HepG2 (cell line): Measurements from ENCODE around the gene TFF1. TPM values are rescaled to one million over a fixed set of nuclear protein-coding genes. Genes with fewer than 3 reads are reported as not detected.
A peak's percentile ranks its signal among the peaks of the same experiment; 100 is the strongest.

Experiments used
- ASH2L ChIP-seq: fragments of 300-600, 200-600 bp; sonication (generic); IDR thresholded peaks from 2 replicates; pipeline ENCODE4 v1.7.0; 2017; ENCODE audit warnings: low read depth, mild to moderate bottlenecking, moderate library complexity, mixed read lengths, low read length; ENCODE audit not compliant: insufficient read length
- ATRX ChIP-seq: sonication (generic); formaldehyde crosslinking; IDR thresholded peaks from 2 replicates; pipeline ENCODE4 v1.4.0; 2020; ENCODE audit warnings: missing genetic modification reagents, borderline replicate concordance
- CBX2 ChIP-seq, 2 experiments: fragments of 200-600 bp in 1 of 2; sonication (generic); formaldehyde crosslinking in 1 of 2; IDR thresholded peaks; 2 replicates each; pipeline versions ENCODE4 v1.7.0 to v1.8.1; 2018 to 2022; ENCODE audit warnings: low read depth in 2 of 2, low read length in 1 of 2, mild to moderate bottlenecking in 1 of 2, missing genetic modification reagents in 1 of 2
- EZH2 ChIP-seq: conservative IDR thresholded peaks from 2 replicates; pipeline ENCODE4 v1.6.1; 2012; ENCODE audit warnings: mild to moderate bottlenecking, low read depth, low read length, moderate library complexity
- HDAC6 ChIP-seq: fragments of 200-600 bp; sonication (generic); IDR thresholded peaks from 2 replicates; pipeline ENCODE4 v1.7.0; 2017; ENCODE audit warnings: mild to moderate bottlenecking, antibody characterized with exemption, low read length, low read depth
- REXO4 ChIP-seq: sonication (generic); formaldehyde crosslinking; IDR thresholded peaks from 2 replicates; pipeline ENCODE4 v1.8.0; 2022; ENCODE audit warnings: missing genetic modification reagents, mild to moderate bottlenecking, borderline replicate concordance
- ZFP90 ChIP-seq: sonication (generic); formaldehyde crosslinking; IDR thresholded peaks from 2 replicates; pipeline ENCODE4 v1.8.0; 2022; ENCODE audit warnings: missing genetic modification reagents, mild to moderate bottlenecking, inconsistent platforms, borderline replicate concordance
- ZKSCAN5 ChIP-seq: sonication (generic); formaldehyde crosslinking; IDR thresholded peaks from 2 replicates; pipeline ENCODE4 v1.5.1; 2020; ENCODE audit warnings: mild to moderate bottlenecking, missing genetic modification reagents
- ZNF33B ChIP-seq: sonication (generic); formaldehyde crosslinking; IDR thresholded peaks from 2 replicates; pipeline ENCODE4 v1.5.1; 2020; ENCODE audit warnings: mild to moderate bottlenecking, missing genetic modification reagents
- ZNF614 ChIP-seq: IDR thresholded peaks from 2 replicates; pipeline ENCODE4 v1.6.1; 2018; ENCODE audit warnings: missing biosample characterization, missing genetic modification reagents, inconsistent platforms, borderline replicate concordance
- ZNF615 ChIP-seq: sonication (generic); formaldehyde crosslinking; IDR thresholded peaks from 2 replicates; pipeline ENCODE4 v1.5.0; 2020; ENCODE audit warnings: mild to moderate bottlenecking, missing genetic modification reagents, borderline replicate concordance
- ZNF7 ChIP-seq: IDR thresholded peaks from 2 replicates; pipeline ENCODE4 v1.6.1; 2016; ENCODE audit warnings: missing biosample characterization, missing genetic modification reagents
- ZNF782 ChIP-seq: sonication (generic); formaldehyde crosslinking; IDR thresholded peaks from 2 replicates; pipeline ENCODE4 v1.4.0; 2020; ENCODE audit warnings: missing genetic modification reagents, mild to moderate bottlenecking, borderline replicate concordance
- ZNF850 ChIP-seq: sonication (generic); formaldehyde crosslinking; conservative IDR thresholded peaks from 2 replicates; pipeline ENCODE4 v1.9.0; 2021; ENCODE audit warnings: mild to moderate bottlenecking, missing genetic modification reagents
- polyA plus RNA-seq, 8 experiments: library from polyadenylated mRNA; depleted of rRNA in 3 of 8; stranded (reverse) in 7 of 8; unstranded in 1 of 8; fragments of >200 nt; fragmentation: Illumina TruSeq in 4 of 8; extraction: Trizol in 4 of 8; gene quantifications; 2 replicates each; pipeline versions ENCODE4 v1.2.1 to v1.2.3, GENCODE V29; 2011 to 2016; ENCODE audit warnings: low read depth in 4 of 8, missing spikeins in 1 of 8, mixed read lengths in 1 of 8; ENCODE audit not compliant: insufficient read depth in 1 of 8
- total RNA-seq, 5 experiments: library from RNA; depleted of rRNA; stranded (reverse); fragments of >200 nt; fragmentation: Illumina TruSeq; extraction: Trizol; gene quantifications; 2 replicates each; pipeline ENCODE4 v1.2.3, GENCODE V29; 2016; ENCODE audit warnings: low read depth in 1 of 5
- TF ChIP-seq, protein P1 (sequence below): sonication (generic); formaldehyde crosslinking; conservative IDR thresholded peaks from 2 replicates; pipeline ENCODE4 v1.8.1; 2023; ENCODE audit warnings: missing genetic modification reagents
- TF ChIP-seq, protein P2 (sequence below): sonication (generic); formaldehyde crosslinking; conservative IDR thresholded peaks from 2 replicates; pipeline ENCODE4 v1.4.0; 2020; ENCODE audit warnings: missing genetic modification reagents
- TF ChIP-seq, protein P3 (sequence below): sonication (generic); formaldehyde crosslinking; IDR thresholded peaks from 2 replicates; pipeline ENCODE4 v1.4.0; 2020; ENCODE audit warnings: missing genetic modification reagents, mild to moderate bottlenecking, borderline replicate concordance
- TF ChIP-seq, protein P4 (sequence below): sonication (generic); formaldehyde crosslinking; conservative IDR thresholded peaks from 2 replicates; pipeline ENCODE4 v1.4.0; 2020; ENCODE audit warnings: mild to moderate bottlenecking, missing genetic modification reagents, moderate library complexity

Gene TFF1
- total and polyA plus RNA-seq, 2 of the 13 experiments (the other 11 are each of a cell fraction or from before 2014, with no cell fraction given): 0.24 to 19.4 TPM

DNA sequence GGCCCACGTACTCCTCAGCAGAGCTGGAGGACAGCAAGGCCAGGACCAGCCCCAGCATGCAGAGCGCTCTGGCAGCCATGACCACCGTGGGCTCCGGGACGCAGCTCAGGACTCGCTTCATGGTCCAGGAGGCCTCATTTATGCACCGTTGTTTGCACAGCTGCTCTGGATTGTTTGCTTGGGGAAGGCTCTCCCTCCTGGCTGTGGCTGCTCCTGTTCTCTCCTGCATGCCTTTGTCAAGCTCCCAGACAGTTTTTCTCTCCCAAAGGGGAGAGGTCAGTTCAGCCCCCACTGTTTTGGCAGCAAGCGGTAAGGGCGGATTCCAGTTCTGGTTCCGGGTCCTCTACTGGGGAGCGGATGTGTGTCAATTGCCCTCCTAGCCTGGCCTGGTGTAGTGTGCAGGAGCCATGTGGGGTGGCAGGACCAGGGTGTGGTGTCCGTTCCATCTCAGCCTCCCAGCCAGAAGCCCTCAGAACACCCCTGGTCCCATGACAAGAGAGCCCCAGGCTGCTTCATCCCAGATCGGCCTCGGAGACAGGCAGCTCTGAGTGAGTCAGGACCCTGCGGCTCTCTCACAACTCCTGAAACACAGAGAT, 50.9 kb downstream of the TFF1 start, which contains the start of gene TFF3 (continued):
- no peak for TF ChIP-seq ZNF782 (CRISPR knock-in tag)
- TF ChIP-seq, protein P1, sequence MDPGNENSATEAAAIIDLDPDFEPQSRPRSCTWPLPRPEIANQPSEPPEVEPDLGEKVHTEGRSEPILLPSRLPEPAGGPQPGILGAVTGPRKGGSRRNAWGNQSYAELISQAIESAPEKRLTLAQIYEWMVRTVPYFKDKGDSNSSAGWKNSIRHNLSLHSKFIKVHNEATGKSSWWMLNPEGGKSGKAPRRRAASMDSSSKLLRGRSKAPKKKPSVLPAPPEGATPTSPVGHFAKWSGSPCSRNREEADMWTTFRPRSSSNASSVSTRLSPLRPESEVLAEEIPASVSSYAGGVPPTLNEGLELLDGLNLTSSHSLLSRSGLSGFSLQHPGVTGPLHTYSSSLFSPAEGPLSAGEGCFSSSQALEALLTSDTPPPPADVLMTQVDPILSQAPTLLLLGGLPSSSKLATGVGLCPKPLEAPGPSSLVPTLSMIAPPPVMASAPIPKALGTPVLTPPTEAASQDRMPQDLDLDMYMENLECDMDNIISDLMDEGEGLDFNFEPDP (CRISPR knock-in tag): 0 out of 2 replicates have a peak, but pooled peaks have one; percentile 20
- TF ChIP-seq, protein P2, sequence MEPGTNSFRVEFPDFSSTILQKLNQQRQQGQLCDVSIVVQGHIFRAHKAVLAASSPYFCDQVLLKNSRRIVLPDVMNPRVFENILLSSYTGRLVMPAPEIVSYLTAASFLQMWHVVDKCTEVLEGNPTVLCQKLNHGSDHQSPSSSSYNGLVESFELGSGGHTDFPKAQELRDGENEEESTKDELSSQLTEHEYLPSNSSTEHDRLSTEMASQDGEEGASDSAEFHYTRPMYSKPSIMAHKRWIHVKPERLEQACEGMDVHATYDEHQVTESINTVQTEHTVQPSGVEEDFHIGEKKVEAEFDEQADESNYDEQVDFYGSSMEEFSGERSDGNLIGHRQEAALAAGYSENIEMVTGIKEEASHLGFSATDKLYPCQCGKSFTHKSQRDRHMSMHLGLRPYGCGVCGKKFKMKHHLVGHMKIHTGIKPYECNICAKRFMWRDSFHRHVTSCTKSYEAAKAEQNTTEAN (CRISPR knock-in tag): no peak
- no peak for TF ChIP-seq EZH2
- TF ChIP-seq ASH2L: no peak
- no peak for TF ChIP-seq CBX2 (IDR thresholded peaks at IDR 0.05; ENCODE audit: low read depth, low read length)
- no peak for TF ChIP-seq CBX2 (CRISPR knock-in tag; IDR thresholded peaks at IDR 0.05; ENCODE audit: low read depth)
- no peak for TF ChIP-seq ZNF614 (CRISPR knock-in tag)
- TF ChIP-seq HDAC6: no peak
- no peak for TF ChIP-seq ZNF33B (CRISPR knock-in tag)
- TF ChIP-seq ZNF615 (CRISPR knock-in tag): no peak
- TF ChIP-seq ZKSCAN5 (CRISPR knock-in tag): no peak
- no peak for TF ChIP-seq REXO4
- TF ChIP-seq ATRX (CRISPR knock-in tag): no peak
- TF ChIP-seq ZFP90 (CRISPR knock-in tag): 0 out of 2 replicates have a peak, but pooled peaks have one; percentile 43
- TF ChIP-seq, protein P3, sequence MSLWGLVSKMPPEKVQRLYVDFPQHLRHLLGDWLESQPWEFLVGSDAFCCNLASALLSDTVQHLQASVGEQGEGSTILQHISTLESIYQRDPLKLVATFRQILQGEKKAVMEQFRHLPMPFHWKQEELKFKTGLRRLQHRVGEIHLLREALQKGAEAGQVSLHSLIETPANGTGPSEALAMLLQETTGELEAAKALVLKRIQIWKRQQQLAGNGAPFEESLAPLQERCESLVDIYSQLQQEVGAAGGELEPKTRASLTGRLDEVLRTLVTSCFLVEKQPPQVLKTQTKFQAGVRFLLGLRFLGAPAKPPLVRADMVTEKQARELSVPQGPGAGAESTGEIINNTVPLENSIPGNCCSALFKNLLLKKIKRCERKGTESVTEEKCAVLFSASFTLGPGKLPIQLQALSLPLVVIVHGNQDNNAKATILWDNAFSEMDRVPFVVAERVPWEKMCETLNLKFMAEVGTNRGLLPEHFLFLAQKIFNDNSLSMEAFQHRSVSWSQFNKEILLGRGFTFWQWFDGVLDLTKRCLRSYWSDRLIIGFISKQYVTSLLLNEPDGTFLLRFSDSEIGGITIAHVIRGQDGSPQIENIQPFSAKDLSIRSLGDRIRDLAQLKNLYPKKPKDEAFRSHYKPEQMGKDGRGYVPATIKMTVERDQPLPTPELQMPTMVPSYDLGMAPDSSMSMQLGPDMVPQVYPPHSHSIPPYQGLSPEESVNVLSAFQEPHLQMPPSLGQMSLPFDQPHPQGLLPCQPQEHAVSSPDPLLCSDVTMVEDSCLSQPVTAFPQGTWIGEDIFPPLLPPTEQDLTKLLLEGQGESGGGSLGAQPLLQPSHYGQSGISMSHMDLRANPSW (CRISPR knock-in tag): no peak
- no peak for TF ChIP-seq ZNF850 (CRISPR knock-in tag)
- no peak for TF ChIP-seq ZNF7 (CRISPR knock-in tag)
- TF ChIP-seq, protein P4, sequence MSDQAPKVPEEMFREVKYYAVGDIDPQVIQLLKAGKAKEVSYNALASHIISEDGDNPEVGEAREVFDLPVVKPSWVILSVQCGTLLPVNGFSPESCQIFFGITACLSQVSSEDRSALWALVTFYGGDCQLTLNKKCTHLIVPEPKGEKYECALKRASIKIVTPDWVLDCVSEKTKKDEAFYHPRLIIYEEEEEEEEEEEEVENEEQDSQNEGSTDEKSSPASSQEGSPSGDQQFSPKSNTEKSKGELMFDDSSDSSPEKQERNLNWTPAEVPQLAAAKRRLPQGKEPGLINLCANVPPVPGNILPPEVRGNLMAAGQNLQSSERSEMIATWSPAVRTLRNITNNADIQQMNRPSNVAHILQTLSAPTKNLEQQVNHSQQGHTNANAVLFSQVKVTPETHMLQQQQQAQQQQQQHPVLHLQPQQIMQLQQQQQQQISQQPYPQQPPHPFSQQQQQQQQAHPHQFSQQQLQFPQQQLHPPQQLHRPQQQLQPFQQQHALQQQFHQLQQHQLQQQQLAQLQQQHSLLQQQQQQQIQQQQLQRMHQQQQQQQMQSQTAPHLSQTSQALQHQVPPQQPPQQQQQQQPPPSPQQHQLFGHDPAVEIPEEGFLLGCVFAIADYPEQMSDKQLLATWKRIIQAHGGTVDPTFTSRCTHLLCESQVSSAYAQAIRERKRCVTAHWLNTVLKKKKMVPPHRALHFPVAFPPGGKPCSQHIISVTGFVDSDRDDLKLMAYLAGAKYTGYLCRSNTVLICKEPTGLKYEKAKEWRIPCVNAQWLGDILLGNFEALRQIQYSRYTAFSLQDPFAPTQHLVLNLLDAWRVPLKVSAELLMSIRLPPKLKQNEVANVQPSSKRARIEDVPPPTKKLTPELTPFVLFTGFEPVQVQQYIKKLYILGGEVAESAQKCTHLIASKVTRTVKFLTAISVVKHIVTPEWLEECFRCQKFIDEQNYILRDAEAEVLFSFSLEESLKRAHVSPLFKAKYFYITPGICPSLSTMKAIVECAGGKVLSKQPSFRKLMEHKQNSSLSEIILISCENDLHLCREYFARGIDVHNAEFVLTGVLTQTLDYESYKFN: peak; percentile 69; the same call in 1 of the 2 replicates
